HCT116 (cell line): Measurements from ENCODE around the gene DNAJC1.

ENCODE experiments used
- ATF3 ChIP-seq: IDR thresholded peaks from 2 replicates; pipeline ENCODE4 v1.6.1; 2012
- CEBPB ChIP-seq: IDR thresholded peaks from 2 replicates; pipeline ENCODE4 v1.6.1; 2012; ENCODE audit warnings: low read depth
- EGR1 ChIP-seq: IDR thresholded peaks from 2 replicates; pipeline ENCODE4 v1.6.1; 2012; ENCODE audit warnings: low read depth
- EZH2phosphoT487 ChIP-seq: fragments of 200-600 bp; IDR thresholded peaks from 2 replicates; pipeline ENCODE4 v1.6.1; 2018; ENCODE audit warnings: antibody characterized with exemption, borderline replicate concordance
- POLR2A ChIP-seq: IDR thresholded peaks from 2 replicates; pipeline ENCODE4 v1.7.0; 2011; ENCODE audit warnings: borderline replicate concordance; ENCODE audit not compliant: insufficient read depth, insufficient read length; ENCODE audit errors: extremely low read depth
- POLR2AphosphoS5 ChIP-seq: IDR thresholded peaks from 2 replicates; pipeline ENCODE4 v1.6.1; 2011; ENCODE audit warnings: mild to moderate bottlenecking, low read depth, low read length, moderate library complexity
- REST ChIP-seq: IDR thresholded peaks from 2 replicates; pipeline ENCODE4 v1.6.1; 2012; ENCODE audit warnings: low read depth
- YY1 ChIP-seq: IDR thresholded peaks from 2 replicates; pipeline ENCODE4 v1.6.1; 2011; ENCODE audit warnings: low read length, low read depth, moderate library complexity, mild to moderate bottlenecking; ENCODE audit not compliant: insufficient replicate concordance; ENCODE audit errors: extremely low read depth
- TF ChIP-seq, protein P1 (sequence below), 3 experiments: fragments of 200-600 bp in 1 of 3; sonication (generic) in 1 of 3; IDR thresholded peaks in 2 of 3; conservative IDR thresholded peaks in 1 of 3; 2 replicates each; pipeline ENCODE4 v1.5.1; 2012 to 2017; ENCODE audit warnings: low read depth in 2 of 3, low read length in 2 of 3, antibody characterized with exemption in 1 of 3, borderline replicate concordance in 1 of 3, control low read depth in 1 of 3, mild to moderate bottlenecking in 1 of 3, mixed read lengths in 1 of 3, mixed run types in 1 of 3, moderate library complexity in 1 of 3; ENCODE audit not compliant: insufficient read depth in 1 of 3

DNA sequence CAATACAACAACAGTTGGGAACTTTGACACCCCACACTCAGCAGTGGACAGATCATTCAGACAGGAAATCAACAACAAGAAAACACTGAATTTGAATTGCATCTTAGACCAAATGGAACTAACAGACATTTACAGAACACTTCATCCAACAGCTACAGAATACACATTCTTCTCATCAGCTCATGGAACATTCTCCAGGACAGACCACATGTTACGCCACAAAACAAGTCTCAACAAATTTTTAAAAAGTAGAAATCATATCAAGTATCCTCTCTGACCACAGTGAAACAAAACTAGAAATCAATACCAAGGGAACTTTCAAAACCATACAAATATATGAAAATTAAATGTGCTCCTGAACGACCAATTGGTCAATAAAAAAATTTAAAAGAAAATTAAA, 212.3 kb downstream of the DNAJC1 start:
- no peak for TF ChIP-seq POLR2AphosphoS5
- TF ChIP-seq, protein P1, sequence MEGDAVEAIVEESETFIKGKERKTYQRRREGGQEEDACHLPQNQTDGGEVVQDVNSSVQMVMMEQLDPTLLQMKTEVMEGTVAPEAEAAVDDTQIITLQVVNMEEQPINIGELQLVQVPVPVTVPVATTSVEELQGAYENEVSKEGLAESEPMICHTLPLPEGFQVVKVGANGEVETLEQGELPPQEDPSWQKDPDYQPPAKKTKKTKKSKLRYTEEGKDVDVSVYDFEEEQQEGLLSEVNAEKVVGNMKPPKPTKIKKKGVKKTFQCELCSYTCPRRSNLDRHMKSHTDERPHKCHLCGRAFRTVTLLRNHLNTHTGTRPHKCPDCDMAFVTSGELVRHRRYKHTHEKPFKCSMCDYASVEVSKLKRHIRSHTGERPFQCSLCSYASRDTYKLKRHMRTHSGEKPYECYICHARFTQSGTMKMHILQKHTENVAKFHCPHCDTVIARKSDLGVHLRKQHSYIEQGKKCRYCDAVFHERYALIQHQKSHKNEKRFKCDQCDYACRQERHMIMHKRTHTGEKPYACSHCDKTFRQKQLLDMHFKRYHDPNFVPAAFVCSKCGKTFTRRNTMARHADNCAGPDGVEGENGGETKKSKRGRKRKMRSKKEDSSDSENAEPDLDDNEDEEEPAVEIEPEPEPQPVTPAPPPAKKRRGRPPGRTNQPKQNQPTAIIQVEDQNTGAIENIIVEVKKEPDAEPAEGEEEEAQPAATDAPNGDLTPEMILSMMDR (IDR thresholded peaks at IDR 0.05 in 2 of 3, conservative IDR thresholded peaks at IDR 0.05 in 1 of 3; ENCODE audit: borderline replicate concordance in 1 of 3, insufficient read depth in 1 of 3, low read depth in 2 of 3, low read length in 2 of 3): no peak
- TF ChIP-seq REST: no peak
- TF ChIP-seq POLR2A: no peak
- no peak for TF ChIP-seq EGR1
- TF ChIP-seq YY1: no peak
- TF ChIP-seq ATF3: no peak
- no peak for TF ChIP-seq EZH2phosphoT487
- TF ChIP-seq CEBPB: no peak
